ENCODE results near the gene MVD.

The MVD gene

DNA sequence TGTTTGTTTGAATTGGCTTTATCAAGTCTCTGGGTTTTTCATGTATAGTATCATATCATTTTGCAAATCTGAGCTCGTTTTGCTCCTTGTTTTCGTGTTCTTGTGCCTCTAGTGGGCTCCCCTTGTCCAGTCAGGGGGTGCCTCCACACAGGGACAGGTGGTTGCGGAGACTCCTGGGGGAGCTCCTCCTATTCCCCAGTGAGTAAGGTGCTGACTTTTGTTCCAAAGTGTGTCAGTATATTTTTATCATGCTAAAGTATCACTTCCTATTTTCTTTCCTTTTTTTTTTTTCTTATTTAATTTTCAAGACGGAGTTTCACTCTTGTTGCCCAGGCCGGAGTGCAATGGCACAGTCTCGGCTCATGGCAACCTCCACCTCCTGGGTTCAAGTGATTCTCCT is 54.8 kb downstream of the MVD start:
- DNase-seq (ENCODE audit: low read depth in 2 of 2) = no peak

- no peak for DNase-seq (ENCODE audit: low read depth in 2 of 2)
Measured at GRCh38 chr16:88606148-88606757, 56.6 kb downstream of the MVD start.

DNA sequence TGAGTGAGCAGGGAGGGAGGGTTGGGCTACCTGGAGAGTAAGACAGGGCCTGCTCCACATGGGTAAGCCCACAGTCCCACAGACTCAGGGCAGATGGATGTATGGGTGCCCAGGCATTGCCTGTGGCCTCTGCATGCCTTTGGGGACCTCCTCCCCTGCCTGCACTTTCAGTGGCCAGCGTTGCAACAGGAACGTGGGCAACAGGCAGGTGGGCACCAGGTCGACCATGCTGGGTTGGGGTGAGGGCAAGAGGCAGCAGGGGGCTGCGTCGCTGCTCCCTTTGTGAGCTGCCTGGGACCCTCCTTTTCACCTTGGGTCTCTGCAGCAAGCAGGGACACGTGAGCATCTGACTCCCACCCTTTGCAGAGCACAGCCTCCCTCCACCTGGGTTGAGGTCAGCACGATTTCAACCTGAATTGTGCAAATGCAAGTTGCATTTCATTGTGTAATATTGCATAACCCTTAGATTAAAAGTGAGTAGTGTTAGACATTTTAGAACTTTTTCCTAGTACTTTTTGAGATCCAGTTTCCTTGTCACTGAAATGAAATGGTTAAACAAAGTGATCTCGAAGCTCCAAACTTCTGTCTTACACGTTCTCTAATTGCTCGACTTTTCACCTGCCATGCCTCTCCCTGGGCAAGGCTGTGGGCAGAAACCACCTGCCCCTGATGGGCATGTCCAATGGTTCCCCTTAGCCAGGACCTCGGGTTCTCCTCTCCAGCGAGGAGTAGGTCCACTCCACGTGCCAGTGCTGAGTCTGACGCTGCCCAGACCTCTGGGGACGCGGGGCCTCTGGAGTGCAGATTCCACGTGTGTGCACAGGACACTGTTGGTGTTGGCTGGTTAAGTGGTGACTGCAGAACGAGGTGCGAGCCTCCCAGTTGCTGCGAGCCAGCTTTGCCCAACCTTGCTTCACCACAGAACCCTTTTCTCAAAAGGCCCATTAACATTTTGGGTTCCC is 57.4 kb downstream of the MVD start:
- DNase-seq (ENCODE audit: low read depth in 2 of 2) = no peak

- DNase-seq (ENCODE audit: low read depth in 2 of 2) = no peak
Measured at GRCh38 chr16:88602091-88602490, 60.8 kb downstream of the MVD start.

Data from fibroblast of skin of left quadriceps (primary cell).